HEK293 (cell line): ENCODE measurements around the gene NYAP2.

Experiments
- CTCF ChIA-PET: fragments of 350-600 bp; formaldehyde crosslinking; extraction: SDS; loops from one replicate; lab custom pipeline; 2021; ENCODE audit warnings: antibody characterized with exemption; lab: Yijun Ruan, JAX
- POLR2A ChIA-PET: fragments of 300-600 bp; formaldehyde crosslinking; extraction: SDS; loops from one replicate; lab custom pipeline; 2020; ENCODE audit warnings: antibody characterized with exemption, inconsistent platforms; lab: Yijun Ruan, JAX
- H3K27ac ChIP-seq: fragments of 200-500 bp; sonication (Bioruptor generic); 2 replicates; pipeline ENCODE4 v1.5.1; 2014; ENCODE audit warnings: low read depth, low read length, control low read depth, inconsistent platforms; ENCODE audit errors: extremely low read depth
- H3K36me3 ChIP-seq, 2 experiments: fragments of 200-500 bp in 1 of 2; sonication (Bioruptor generic) in 1 of 2; 1 replicate in 1 of 2; 2 replicates in 1 of 2; pipeline ENCODE4 v1.5.1; 2014 to 2017; ENCODE audit warnings: inconsistent platforms in 2 of 2, low read length in 2 of 2; ENCODE audit not compliant: control insufficient read depth in 2 of 2, insufficient read depth in 1 of 2
- H3K4me1 ChIP-seq: fragments of 200-500 bp; sonication (Bioruptor generic); 2 replicates; pipeline ENCODE4 v1.5.1; 2014; ENCODE audit warnings: mild to moderate bottlenecking, low read length, inconsistent platforms; ENCODE audit not compliant: control insufficient read depth, insufficient read depth
- H3K4me3 ChIP-seq: 2 replicates; pipeline ENCODE4 v1.5.1; 2011; ENCODE audit warnings: low read depth, mild to moderate bottlenecking, control low read depth, low read length, moderate library complexity
- H3K9me3 ChIP-seq: fragments of 200-500 bp; sonication (Bioruptor generic); 2 replicates; pipeline ENCODE4 v1.5.1; 2014; ENCODE audit warnings: low read depth, low read length, inconsistent platforms; ENCODE audit not compliant: control insufficient read depth, insufficient read depth
- GLI4 ChIP-seq: fragments of 450-650 bp; formaldehyde crosslinking; IDR thresholded peaks from 2 replicates; pipeline ENCODE4 v1.5.1; 2016; ENCODE audit warnings: missing biosample characterization, missing genetic modification characterization
- KLF1 ChIP-seq: fragments of 450-650 bp; formaldehyde crosslinking; IDR thresholded peaks from 2 replicates; pipeline ENCODE4 v1.5.1; 2016; ENCODE audit warnings: missing biosample characterization, missing genetic modification characterization
- KLF9 ChIP-seq: fragments of 450-650 bp; formaldehyde crosslinking; IDR thresholded peaks from 2 replicates; pipeline ENCODE4 v1.5.1; 2016; ENCODE audit warnings: missing biosample characterization, missing genetic modification characterization, low read depth
- ZBTB20 ChIP-seq: fragments of 450-650 bp; formaldehyde crosslinking; IDR thresholded peaks from 2 replicates; pipeline ENCODE4 v1.5.1; 2016; ENCODE audit warnings: missing biosample characterization, missing genetic modification characterization
- ZBTB21 ChIP-seq: fragments of 450-650 bp; formaldehyde crosslinking; IDR thresholded peaks from 2 replicates; pipeline ENCODE4 v1.5.1; 2017; ENCODE audit warnings: missing biosample characterization, missing genetic modification characterization
- ZBTB48 ChIP-seq: fragments of 450-650 bp; formaldehyde crosslinking; IDR thresholded peaks from 2 replicates; pipeline ENCODE4 v1.5.1; 2016; ENCODE audit warnings: missing biosample characterization, missing genetic modification characterization
- ZBTB7A ChIP-seq: fragments of 450-650 bp; formaldehyde crosslinking; IDR thresholded peaks from 2 replicates; pipeline ENCODE4 v1.5.1; 2016; ENCODE audit warnings: low read depth, missing biosample characterization, missing genetic modification characterization
- ZNF155 ChIP-seq: fragments of 450-650 bp; formaldehyde crosslinking; IDR thresholded peaks from 2 replicates; pipeline ENCODE4 v1.5.1; 2016; ENCODE audit warnings: missing biosample characterization, missing genetic modification characterization
- ZNF2 ChIP-seq: fragments of 450-650 bp; formaldehyde crosslinking; IDR thresholded peaks from 2 replicates; pipeline ENCODE4 v1.5.1; 2016; ENCODE audit warnings: missing biosample characterization, missing genetic modification characterization
- ZNF266 ChIP-seq: fragments of 450-650 bp; formaldehyde crosslinking; IDR thresholded peaks from 2 replicates; pipeline ENCODE4 v1.5.1; 2016; ENCODE audit warnings: missing biosample characterization, missing genetic modification characterization, low read depth
- ZNF324 ChIP-seq: fragments of 450-650 bp; formaldehyde crosslinking; IDR thresholded peaks from 2 replicates; pipeline ENCODE4 v1.5.1; 2016; ENCODE audit warnings: missing biosample characterization, missing genetic modification characterization
- ZNF391 ChIP-seq: fragments of 450-650 bp; formaldehyde crosslinking; IDR thresholded peaks from 2 replicates; pipeline ENCODE4 v1.5.1; 2016; ENCODE audit warnings: low read depth, missing biosample characterization, missing genetic modification characterization, borderline replicate concordance
- ZNF48 ChIP-seq: fragments of 450-650 bp; formaldehyde crosslinking; IDR thresholded peaks from 2 replicates; pipeline ENCODE4 v1.5.1; 2016; ENCODE audit warnings: missing biosample characterization, missing genetic modification characterization
- ZNF549 ChIP-seq: fragments of 450-650 bp; IDR thresholded peaks from 2 replicates; pipeline ENCODE4 v1.5.1; 2018; ENCODE audit warnings: missing biosample characterization, missing genetic modification characterization, mild to moderate bottlenecking, inconsistent platforms, moderate library complexity
- ZNF585B ChIP-seq: fragments of 450-650 bp; formaldehyde crosslinking; IDR thresholded peaks from 2 replicates; pipeline ENCODE4 v1.5.1; 2016; ENCODE audit warnings: missing biosample characterization, missing genetic modification characterization
- ZNF621 ChIP-seq: fragments of 450-650 bp; formaldehyde crosslinking; IDR thresholded peaks from 2 replicates; pipeline ENCODE4 v1.5.1; 2017; ENCODE audit warnings: missing biosample characterization, missing genetic modification characterization
- ZNF629 ChIP-seq: fragments of 450-650 bp; formaldehyde crosslinking; IDR thresholded peaks from 2 replicates; pipeline ENCODE4 v1.5.1; 2017; ENCODE audit warnings: missing biosample characterization, missing genetic modification characterization
- ZNF701 ChIP-seq: fragments of 450-650 bp; formaldehyde crosslinking; IDR thresholded peaks from 2 replicates; pipeline ENCODE4 v1.5.1; 2016; ENCODE audit warnings: missing biosample characterization, missing genetic modification characterization
- ZNF704 ChIP-seq: fragments of 450-650 bp; formaldehyde crosslinking; IDR thresholded peaks from 2 replicates; pipeline ENCODE4 v1.5.1; 2016; ENCODE audit warnings: missing biosample characterization, missing genetic modification characterization
- ZNF747 ChIP-seq: fragments of 450-650 bp; formaldehyde crosslinking; IDR thresholded peaks from 2 replicates; pipeline ENCODE4 v1.5.1; 2016; ENCODE audit warnings: missing biosample characterization, missing genetic modification characterization
- ZNF785 ChIP-seq: fragments of 450-650 bp; formaldehyde crosslinking; IDR thresholded peaks from 2 replicates; pipeline ENCODE4 v1.5.1; 2016; ENCODE audit warnings: missing biosample characterization, missing genetic modification characterization
- ZNF791 ChIP-seq: fragments of 450-650 bp; formaldehyde crosslinking; IDR thresholded peaks from 2 replicates; pipeline ENCODE4 v1.5.1; 2016; ENCODE audit warnings: missing biosample characterization, missing genetic modification characterization
- ZNF837 ChIP-seq: fragments of 450-650 bp; formaldehyde crosslinking; IDR thresholded peaks from 2 replicates; pipeline ENCODE4 v1.5.1; 2016; ENCODE audit warnings: missing biosample characterization, missing genetic modification characterization
- ZSCAN16 ChIP-seq: fragments of 450-650 bp; formaldehyde crosslinking; IDR thresholded peaks from 2 replicates; pipeline ENCODE4 v1.5.1; 2016; ENCODE audit warnings: missing biosample characterization, missing genetic modification characterization
- TF ChIP-seq, protein P1 (sequence below): fragments of 450-650 bp; formaldehyde crosslinking; conservative IDR thresholded peaks from 2 replicates; pipeline ENCODE4 v1.5.1; 2016; ENCODE audit warnings: low read depth, missing biosample characterization, missing genetic modification characterization
- TF ChIP-seq, protein P2 (sequence below): fragments of 450-650 bp; formaldehyde crosslinking; IDR thresholded peaks from 2 replicates; pipeline ENCODE4 v1.5.1; 2017; ENCODE audit warnings: missing biosample characterization, missing genetic modification characterization
- TF ChIP-seq, protein P3 (sequence below): fragments of 450-650 bp; formaldehyde crosslinking; IDR thresholded peaks from 2 replicates; pipeline ENCODE4 v1.5.1; 2016; ENCODE audit warnings: missing biosample characterization, missing genetic modification characterization

NYAP2 gene

DNA sequence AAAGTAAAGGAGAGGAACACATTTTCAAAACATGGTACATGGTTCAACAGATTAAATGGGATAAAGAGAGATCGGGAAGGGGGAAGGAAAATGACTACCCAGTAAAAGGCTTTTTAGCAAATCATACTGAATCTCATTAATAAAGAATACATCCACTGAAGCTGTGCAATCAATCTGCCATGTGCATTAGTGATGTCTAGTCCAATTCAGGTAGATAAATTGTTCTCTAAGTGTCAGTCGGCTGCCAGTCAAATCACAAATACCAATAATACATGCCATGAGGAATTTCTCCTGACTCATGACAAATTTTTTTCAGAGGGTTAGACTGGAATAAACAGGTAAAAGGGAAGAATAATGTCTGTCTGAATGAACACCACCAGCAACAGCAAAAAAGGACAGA lies 22.6 kb downstream of the NYAP2 start:
- ChIA-PET POLR2A (no interaction called here), CTCF (no interaction called here)
- no peaks in the 10 kb centered on the region for H3K36me3 ChIP-seq
- H3K9me3 ChIP-seq = no peaks in the 10 kb centered on the region
- H3K4me1 ChIP-seq = no peaks in the 10 kb centered on the region
- H3K4me3 ChIP-seq = no peak overlapping the region
- no peak overlapping the region for H3K27ac ChIP-seq
- TF ChIP-seq KLF1 (tag by site-specific recombination) = no peak
- TF ChIP-seq ZNF837 (tag by site-specific recombination) = no peak
- TF ChIP-seq ZNF2 = no peak
- TF ChIP-seq ZNF155 = no peak
- no peak for TF ChIP-seq ZNF747 (tag by site-specific recombination)
- no peak for TF ChIP-seq ZNF266 (tag by site-specific recombination)
- TF ChIP-seq ZBTB21 (tag by site-specific recombination) = no peak
- no peak for TF ChIP-seq ZNF791
- TF ChIP-seq, protein P1, sequence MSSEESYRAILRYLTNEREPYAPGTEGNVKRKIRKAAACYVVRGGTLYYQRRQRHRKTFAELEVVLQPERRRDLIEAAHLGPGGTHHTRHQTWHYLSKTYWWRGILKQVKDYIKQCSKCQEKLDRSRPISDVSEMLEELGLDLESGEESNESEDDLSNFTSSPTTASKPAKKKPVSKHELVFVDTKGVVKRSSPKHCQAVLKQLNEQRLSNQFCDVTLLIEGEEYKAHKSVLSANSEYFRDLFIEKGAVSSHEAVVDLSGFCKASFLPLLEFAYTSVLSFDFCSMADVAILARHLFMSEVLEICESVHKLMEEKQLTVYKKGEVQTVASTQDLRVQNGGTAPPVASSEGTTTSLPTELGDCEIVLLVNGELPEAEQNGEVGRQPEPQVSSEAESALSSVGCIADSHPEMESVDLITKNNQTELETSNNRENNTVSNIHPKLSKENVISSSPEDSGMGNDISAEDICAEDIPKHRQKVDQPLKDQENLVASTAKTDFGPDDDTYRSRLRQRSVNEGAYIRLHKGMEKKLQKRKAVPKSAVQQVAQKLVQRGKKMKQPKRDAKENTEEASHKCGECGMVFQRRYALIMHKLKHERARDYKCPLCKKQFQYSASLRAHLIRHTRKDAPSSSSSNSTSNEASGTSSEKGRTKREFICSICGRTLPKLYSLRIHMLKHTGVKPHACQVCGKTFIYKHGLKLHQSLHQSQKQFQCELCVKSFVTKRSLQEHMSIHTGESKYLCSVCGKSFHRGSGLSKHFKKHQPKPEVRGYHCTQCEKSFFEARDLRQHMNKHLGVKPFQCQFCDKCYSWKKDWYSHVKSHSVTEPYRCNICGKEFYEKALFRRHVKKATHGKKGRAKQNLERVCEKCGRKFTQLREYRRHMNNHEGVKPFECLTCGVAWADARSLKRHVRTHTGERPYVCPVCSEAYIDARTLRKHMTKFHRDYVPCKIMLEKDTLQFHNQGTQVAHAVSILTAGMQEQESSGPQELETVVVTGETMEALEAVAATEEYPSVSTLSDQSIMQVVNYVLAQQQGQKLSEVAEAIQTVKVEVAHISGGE (tag by site-specific recombination) = no peak
- no peak for TF ChIP-seq ZBTB7A (tag by site-specific recombination)
- TF ChIP-seq, protein P2, sequence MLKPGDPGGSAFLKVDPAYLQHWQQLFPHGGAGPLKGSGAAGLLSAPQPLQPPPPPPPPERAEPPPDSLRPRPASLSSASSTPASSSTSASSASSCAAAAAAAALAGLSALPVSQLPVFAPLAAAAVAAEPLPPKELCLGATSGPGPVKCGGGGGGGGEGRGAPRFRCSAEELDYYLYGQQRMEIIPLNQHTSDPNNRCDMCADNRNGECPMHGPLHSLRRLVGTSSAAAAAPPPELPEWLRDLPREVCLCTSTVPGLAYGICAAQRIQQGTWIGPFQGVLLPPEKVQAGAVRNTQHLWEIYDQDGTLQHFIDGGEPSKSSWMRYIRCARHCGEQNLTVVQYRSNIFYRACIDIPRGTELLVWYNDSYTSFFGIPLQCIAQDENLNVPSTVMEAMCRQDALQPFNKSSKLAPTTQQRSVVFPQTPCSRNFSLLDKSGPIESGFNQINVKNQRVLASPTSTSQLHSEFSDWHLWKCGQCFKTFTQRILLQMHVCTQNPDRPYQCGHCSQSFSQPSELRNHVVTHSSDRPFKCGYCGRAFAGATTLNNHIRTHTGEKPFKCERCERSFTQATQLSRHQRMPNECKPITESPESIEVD (tag by site-specific recombination) = no peak
- TF ChIP-seq ZBTB20 (tag by site-specific recombination) = no peak
- no peak for TF ChIP-seq KLF9
- no peak for TF ChIP-seq ZBTB48 (tag by site-specific recombination)
- TF ChIP-seq ZNF704 (tag by site-specific recombination) = no peak
- no peak for TF ChIP-seq ZNF324 (tag by site-specific recombination)
- no peak for TF ChIP-seq ZNF701 (tag by site-specific recombination)
- TF ChIP-seq ZNF549 = no peak
- no peak for TF ChIP-seq GLI4 (tag by site-specific recombination)

- CTCF ChIA-PET = no interaction called here
- Histone ChIP-seq H3K4me3 (no peak overlapping the region), H3K4me1 (no peaks in the 10 kb centered on the region), H3K36me3 (no peaks in the 10 kb centered on the region), H3K9me3 (no peaks in the 10 kb centered on the region), H3K27ac (no peak overlapping the region)
- POLR2A ChIA-PET = no interaction called here
- no peak for TF ChIP-seq ZNF629 (tag by site-specific recombination)
- TF ChIP-seq, protein P3, sequence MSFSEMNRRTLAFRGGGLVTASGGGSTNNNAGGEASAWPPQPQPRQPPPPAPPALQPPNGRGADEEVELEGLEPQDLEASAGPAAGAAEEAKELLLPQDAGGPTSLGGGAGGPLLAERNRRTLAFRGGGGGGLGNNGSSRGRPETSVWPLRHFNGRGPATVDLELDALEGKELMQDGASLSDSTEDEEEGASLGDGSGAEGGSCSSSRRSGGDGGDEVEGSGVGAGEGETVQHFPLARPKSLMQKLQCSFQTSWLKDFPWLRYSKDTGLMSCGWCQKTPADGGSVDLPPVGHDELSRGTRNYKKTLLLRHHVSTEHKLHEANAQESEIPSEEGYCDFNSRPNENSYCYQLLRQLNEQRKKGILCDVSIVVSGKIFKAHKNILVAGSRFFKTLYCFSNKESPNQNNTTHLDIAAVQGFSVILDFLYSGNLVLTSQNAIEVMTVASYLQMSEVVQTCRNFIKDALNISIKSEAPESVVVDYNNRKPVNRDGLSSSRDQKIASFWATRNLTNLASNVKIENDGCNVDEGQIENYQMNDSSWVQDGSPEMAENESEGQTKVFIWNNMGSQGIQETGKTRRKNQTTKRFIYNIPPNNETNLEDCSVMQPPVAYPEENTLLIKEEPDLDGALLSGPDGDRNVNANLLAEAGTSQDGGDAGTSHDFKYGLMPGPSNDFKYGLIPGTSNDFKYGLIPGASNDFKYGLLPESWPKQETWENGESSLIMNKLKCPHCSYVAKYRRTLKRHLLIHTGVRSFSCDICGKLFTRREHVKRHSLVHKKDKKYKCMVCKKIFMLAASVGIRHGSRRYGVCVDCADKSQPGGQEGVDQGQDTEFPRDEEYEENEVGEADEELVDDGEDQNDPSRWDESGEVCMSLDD = no peak
- no peak for TF ChIP-seq ZNF391 (tag by site-specific recombination)
- TF ChIP-seq ZNF785 (tag by site-specific recombination) = no peak
- TF ChIP-seq ZNF2 = no peak
- TF ChIP-seq ZNF621 = no peak
- TF ChIP-seq ZNF155 = no peak
- TF ChIP-seq ZSCAN16 (tag by site-specific recombination) = no peak
- TF ChIP-seq ZNF585B = no peak
- TF ChIP-seq ZNF48 (tag by site-specific recombination) = no peak
These were observed 25.8 kb downstream of the NYAP2 start for GRCh38 chr2:225425284-225425683.
